Panc1 (cell line): Measurements from ENCODE around the gene SDK1. TPM values are rescaled to one million over a fixed set of nuclear protein-coding genes. Genes with fewer than 3 reads are reported as not detected.

Experiments
- ATAC-seq: fragments of 200-7000 bp; cut with Tn5 transposase; 2 replicates; pipeline ENCODE4 v1.9.1; 2020; ENCODE audit warnings: mild to moderate bottlenecking, moderate library complexity
- BruUV-seq: library from RNA; stranded (reverse); fragments of 400-500 nt; replicated peaks from 2 replicates; lab custom pipeline; 2021; lab: Mats Ljungman, UMichigan
- CTCF ChIA-PET: fragments of 300-600 bp; sonication (Branson Sonifier 250); formaldehyde crosslinking; loops from one replicate; lab custom pipeline; 2022; ENCODE audit warnings: antibody characterized with exemption; lab: Charles Lee
- POLR2A ChIA-PET: fragments of 300-600 bp; sonication (Branson Sonifier 250); formaldehyde crosslinking; loops from one replicate; lab custom pipeline; 2022; ENCODE audit warnings: antibody characterized with exemption; lab: Charles Lee
- DNase-seq: peaks from one replicate; pipeline ENCODE4 v3.0.0-alpha.2; 2010; ENCODE audit warnings: low read depth, low spot score
- H3K27ac ChIP-seq: 2 replicates; pipeline ENCODE4 v1.5.1; 2011; ENCODE audit warnings: mild to moderate bottlenecking, low read length, inconsistent platforms
- H3K27me3 ChIP-seq: fragments of 200-500 bp; sonication (Bioruptor generic); 2 replicates; pipeline ENCODE4 v1.6.0; 2014; ENCODE audit warnings: low read length, inconsistent platforms; ENCODE audit not compliant: control insufficient read depth, insufficient read depth
- H3K36me3 ChIP-seq: fragments of 200-500 bp; sonication (Bioruptor generic); 2 replicates; pipeline ENCODE4 v1.5.1; 2014; ENCODE audit warnings: inconsistent platforms, mild to moderate bottlenecking, low read length, moderate library complexity; ENCODE audit not compliant: control insufficient read depth, insufficient read depth
- H3K4me1 ChIP-seq: 2 replicates; pipeline ENCODE4 v1.5.1; 2011; ENCODE audit warnings: inconsistent platforms, mild to moderate bottlenecking, low read length, moderate library complexity; ENCODE audit not compliant: control insufficient read depth, insufficient read depth
- H3K4me3 ChIP-seq, 2 experiments: 2 replicates each; pipeline ENCODE4 v1.5.1; 2011 to 2012; ENCODE audit warnings: low read depth in 2 of 2, low read length in 2 of 2, mild to moderate bottlenecking in 2 of 2, inconsistent platforms in 1 of 2, moderate library complexity in 1 of 2
- H3K9me3 ChIP-seq: fragments of 200-500 bp; sonication (Bioruptor generic); 2 replicates; pipeline ENCODE4 v1.5.1; 2014; ENCODE audit warnings: low read depth, mild to moderate bottlenecking, inconsistent platforms, low read length, moderate library complexity; ENCODE audit not compliant: control insufficient read depth, insufficient read depth
- CTCF ChIP-seq: fragments of 450-650 bp; IDR thresholded peaks from 2 replicates; pipeline ENCODE4 v1.5.1; 2017; ENCODE audit warnings: mild to moderate bottlenecking
- POLR2AphosphoS5 ChIP-seq: IDR thresholded peaks from 2 replicates; pipeline ENCODE4 v1.6.1; 2012; ENCODE audit warnings: mild to moderate bottlenecking, low read depth, low read length, moderate library complexity
- REST ChIP-seq, 2 experiments: IDR thresholded peaks; 2 replicates each; pipeline ENCODE4 v1.6.1; 2011 to 2012; ENCODE audit warnings: low read depth in 2 of 2, control low read depth in 1 of 2, low read length in 1 of 2, mild to moderate bottlenecking in 1 of 2, moderate library complexity in 1 of 2; ENCODE audit not compliant: insufficient read depth in 1 of 2
- SIN3A ChIP-seq: IDR thresholded peaks from 2 replicates; pipeline ENCODE4 v1.6.1; 2012; ENCODE audit warnings: low read depth, mild to moderate bottlenecking, low read length, moderate library complexity, borderline replicate concordance; ENCODE audit not compliant: insufficient read depth
- TCF7L2 ChIP-seq: IDR thresholded peaks from 2 replicates; pipeline ENCODE4 v1.6.1; 2011; ENCODE audit warnings: mild to moderate bottlenecking, low read depth, low read length, inconsistent platforms
- in situ Hi-C: cut with HindIII; loops from 2 replicates; pipeline ENCODE4 v1.10.0; 2016; ENCODE audit warnings: low sequenced_read_pairs, low pct_unique_long_range_greater_than_20kb
- intact Hi-C: fragments of 100-400 bp; cut with micrococcal nuclease; formaldehyde crosslinking; loops from one replicate; pipeline ENCODE4 v1.10.0; 2022; ENCODE audit not compliant: unreplicated experiment
- total RNA-seq: library from RNA; stranded (reverse); gene quantifications from one replicate; pipeline ENCODE4 v1.2.1, GENCODE V29; 2021; ENCODE audit not compliant: unreplicated experiment

SDK1 gene
- total RNA-seq, 1 experiment from 2014 or later = 47.4 TPM

- no peaks in the 10 kb centered on the region for H3K27me3 ChIP-seq
- POLR2A ChIA-PET = no interaction called here
- TF ChIP-seq REST (IDR thresholded peaks at IDR 0.05; ENCODE audit: insufficient read depth in 1 of 2, low read depth in 2 of 2, low read length in 1 of 2) = no peak
- no peak overlapping the region for H3K4me3 ChIP-seq
- intact Hi-C loops (no loop called here), in situ Hi-C loops (no loop called here)
- CTCF ChIA-PET = no interaction called here
- H3K9me3 ChIP-seq = no peaks in the 10 kb centered on the region
- no peak overlapping the region for H3K27ac ChIP-seq
- ATAC-seq (no peak), DNase-seq (no peak)
- BruUV-seq = no TSS peak
- no peaks in the 10 kb centered on the region for H3K36me3 ChIP-seq
- no peaks in the 10 kb centered on the region for H3K4me1 ChIP-seq
Observed at GRCh38 chr7:4110438-4110837, 809.4 kb downstream of the SDK1 start.

GRCh38 chr7:4111166-4111565 lies 810.1 kb downstream of the SDK1 start:
- in situ Hi-C loops = no loop called here
- ATAC-seq (no peak), DNase-seq (no peak)
- POLR2A ChIA-PET = interaction anchor here (0.6 kb wide), 1 partner anchor 24 kb away, joined by 6 read pairs; no protein-coding TSS in a partner anchor
- TF ChIP-seq REST (IDR thresholded peaks at IDR 0.05; ENCODE audit: insufficient read depth in 1 of 2, low read depth in 2 of 2, low read length in 1 of 2) = no peak
- TF ChIP-seq TCF7L2 = no peak
- no peak for TF ChIP-seq SIN3A
- no peak for TF ChIP-seq CTCF
- TF ChIP-seq POLR2AphosphoS5 = no peak
- Histone ChIP-seq H3K27ac (no peak overlapping the region), H3K4me1 (no peaks in the 10 kb centered on the region), H3K27me3 (no peaks in the 10 kb centered on the region), H3K9me3 (no peaks in the 10 kb centered on the region), H3K4me3 (no peak overlapping the region), H3K36me3 (no peaks in the 10 kb centered on the region)
- BruUV-seq = no TSS peak
- intact Hi-C loops = no loop called here
- CTCF ChIA-PET = interaction anchor here (1.3 kb wide), 1 partner anchor 8 kb away, joined by 4 read pairs; no protein-coding TSS in a partner anchor
